GM12873 (cell line): Measurements from ENCODE around the gene RUNX2.

Experiments used
- TF ChIP-seq, protein P1 (sequence below): IDR thresholded peaks from 2 replicates; pipeline ENCODE4 v1.5.1; 2012; ENCODE audit warnings: low read depth, mild to moderate bottlenecking, moderate library complexity, low read length, control low read depth; ENCODE audit not compliant: insufficient read depth; ENCODE audit errors: missing control alignments

RUNX2 gene

DNA sequence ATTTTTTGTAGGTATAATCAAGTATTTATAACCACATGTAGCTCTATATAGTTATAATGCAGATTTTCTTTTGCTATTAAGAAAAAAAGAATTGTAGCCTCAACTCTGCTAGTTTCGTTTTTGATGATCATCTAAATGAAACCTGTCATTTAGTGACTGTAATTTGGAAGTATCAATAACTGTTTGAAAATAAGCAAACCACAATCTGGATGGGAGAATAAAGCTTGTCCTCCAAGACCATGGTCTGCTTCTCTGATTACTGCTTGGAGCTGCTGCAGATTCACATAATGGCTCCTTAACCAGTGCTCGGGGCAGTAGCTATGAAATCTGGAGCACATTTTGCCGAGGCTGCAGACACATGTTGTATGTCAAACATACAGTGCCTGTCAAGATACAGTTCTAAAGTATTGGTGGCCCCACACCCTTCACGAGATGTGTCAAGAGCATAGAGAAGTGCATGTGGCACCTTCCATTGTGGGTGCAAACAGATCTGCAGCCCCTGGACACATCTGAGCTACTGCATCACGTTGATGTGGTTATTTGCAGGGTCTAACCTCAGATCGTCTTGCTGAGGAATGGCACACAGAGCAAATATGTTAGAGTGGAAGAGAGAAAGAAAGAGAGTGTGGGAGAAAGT lies 305.3 kb downstream of the RUNX2 start:
- TF ChIP-seq, protein P1, sequence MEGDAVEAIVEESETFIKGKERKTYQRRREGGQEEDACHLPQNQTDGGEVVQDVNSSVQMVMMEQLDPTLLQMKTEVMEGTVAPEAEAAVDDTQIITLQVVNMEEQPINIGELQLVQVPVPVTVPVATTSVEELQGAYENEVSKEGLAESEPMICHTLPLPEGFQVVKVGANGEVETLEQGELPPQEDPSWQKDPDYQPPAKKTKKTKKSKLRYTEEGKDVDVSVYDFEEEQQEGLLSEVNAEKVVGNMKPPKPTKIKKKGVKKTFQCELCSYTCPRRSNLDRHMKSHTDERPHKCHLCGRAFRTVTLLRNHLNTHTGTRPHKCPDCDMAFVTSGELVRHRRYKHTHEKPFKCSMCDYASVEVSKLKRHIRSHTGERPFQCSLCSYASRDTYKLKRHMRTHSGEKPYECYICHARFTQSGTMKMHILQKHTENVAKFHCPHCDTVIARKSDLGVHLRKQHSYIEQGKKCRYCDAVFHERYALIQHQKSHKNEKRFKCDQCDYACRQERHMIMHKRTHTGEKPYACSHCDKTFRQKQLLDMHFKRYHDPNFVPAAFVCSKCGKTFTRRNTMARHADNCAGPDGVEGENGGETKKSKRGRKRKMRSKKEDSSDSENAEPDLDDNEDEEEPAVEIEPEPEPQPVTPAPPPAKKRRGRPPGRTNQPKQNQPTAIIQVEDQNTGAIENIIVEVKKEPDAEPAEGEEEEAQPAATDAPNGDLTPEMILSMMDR: no peak

DNA sequence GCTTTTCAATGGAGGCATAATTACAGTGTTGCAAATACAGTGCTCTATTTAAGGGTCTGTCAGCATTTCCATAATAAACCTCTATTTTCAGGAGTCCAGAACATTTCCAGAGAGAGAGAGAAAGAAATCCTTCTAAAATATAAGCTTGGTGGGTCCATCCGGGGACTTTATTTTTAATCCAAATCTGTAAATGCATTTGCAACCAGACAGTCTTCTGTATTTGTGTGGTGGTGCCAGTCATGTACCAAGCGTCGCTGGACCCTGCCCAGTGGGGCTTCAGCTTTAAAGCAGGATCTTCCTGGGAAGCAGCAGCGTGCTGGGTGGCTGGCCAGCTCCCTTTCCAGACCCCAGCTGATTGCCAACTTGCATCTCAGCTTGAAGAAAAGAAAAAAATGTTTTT lies 306.1 kb downstream of the RUNX2 start:
- TF ChIP-seq, protein P1: no peak

DNA sequence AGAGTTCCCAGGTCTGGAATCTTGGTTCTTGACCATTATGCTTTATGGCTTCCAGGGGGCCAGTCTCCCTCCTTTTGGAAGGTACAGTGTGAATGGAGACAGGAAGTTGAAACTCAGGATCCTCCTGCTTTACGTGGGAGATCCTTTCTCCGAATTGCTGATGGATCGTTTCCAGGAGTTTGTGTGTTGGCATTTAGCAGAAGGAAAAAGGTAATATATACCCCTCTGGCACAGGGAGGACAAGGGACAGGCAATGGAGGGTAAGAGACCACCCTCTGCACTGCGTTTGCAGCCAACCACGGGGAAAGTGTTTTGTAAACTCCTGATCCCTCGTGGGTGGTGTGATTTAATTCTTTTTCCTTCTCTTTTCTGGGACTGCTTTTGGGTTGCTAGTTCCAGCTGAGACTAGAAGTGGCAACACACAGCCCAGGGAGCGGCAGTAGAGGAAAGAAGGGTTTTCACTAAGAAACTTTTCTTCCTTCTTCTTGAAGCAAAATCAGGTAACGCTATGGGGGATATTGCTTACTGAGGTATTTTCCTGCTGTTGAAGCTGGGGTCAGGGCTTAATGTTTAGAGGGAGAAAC lies 307.2 kb downstream of the RUNX2 start:
- TF ChIP-seq, protein P1: no peak

DNA sequence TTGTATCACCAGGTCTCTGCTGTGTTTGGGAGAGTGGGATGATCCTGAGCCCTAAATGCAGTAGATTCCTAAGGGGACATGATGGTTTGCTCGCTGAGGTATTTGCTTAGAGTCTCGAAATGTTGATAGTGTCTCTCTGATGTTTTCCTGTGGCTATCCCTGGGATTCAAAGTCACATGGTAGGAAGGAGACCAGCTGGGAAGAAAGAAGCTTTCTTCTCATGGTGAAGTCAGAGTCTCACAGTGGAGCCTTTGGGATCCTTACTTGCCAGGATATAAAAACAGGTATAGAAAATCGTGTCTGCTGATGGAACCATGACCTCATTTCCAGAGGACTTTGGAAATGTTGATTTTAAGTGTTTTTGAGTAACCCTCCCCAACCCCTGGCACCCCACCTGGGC lies 308.9 kb downstream of the RUNX2 start:
- TF ChIP-seq, protein P1: no peak

DNA sequence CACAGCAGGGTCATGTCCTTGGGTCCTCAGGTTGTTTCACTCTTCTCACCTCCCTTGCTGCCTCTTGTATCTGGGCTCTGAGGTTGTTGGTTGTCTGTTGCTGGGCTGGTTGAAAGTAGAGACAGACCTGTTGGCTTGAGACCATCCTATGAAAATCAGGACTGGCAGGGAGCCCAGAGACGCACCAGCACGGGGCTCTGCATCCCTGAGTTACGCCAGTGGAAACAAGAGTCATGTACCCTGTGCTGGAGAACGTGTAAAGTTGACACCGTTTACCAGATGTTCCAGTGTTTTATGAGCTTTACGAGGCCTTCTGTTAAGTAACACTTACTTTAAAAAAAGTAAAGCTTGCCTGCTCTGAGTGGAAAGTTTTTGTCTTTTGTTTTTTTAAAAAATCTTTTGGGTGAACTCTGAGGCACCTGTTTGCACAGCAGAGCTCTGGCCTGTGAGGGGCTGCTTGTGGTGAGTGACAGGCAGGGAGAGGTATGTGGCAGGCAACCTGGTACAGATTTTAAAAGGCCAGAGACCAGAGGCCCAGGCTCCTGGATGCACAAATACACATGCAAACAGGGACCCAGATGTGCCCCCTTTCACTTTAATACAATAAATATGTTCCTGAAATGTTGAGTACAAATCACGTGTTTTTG lies 309.6 kb downstream of the RUNX2 start:
- TF ChIP-seq, protein P1: no peak

DNA sequence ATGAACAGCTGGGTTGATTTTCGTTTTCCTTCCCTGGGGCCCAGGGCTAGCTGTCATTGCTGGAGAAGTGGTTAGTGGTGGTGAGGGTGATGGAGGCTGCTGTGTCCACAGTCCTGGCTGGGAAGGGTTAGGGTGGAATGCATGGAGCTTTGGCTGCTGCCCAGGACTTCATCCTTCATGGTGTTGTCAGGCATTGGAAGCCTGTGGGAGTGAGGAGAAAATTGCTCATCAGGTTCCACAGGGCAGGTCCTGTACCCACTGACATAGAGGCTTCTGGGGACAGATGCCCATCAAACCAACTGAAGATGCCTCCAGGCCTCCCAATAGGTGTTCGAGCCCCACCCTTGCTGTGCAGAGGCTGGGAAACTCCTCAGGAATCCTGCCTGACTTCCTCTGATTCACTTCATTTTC lies 312.0 kb downstream of the RUNX2 start:
- TF ChIP-seq, protein P1: no peak

DNA sequence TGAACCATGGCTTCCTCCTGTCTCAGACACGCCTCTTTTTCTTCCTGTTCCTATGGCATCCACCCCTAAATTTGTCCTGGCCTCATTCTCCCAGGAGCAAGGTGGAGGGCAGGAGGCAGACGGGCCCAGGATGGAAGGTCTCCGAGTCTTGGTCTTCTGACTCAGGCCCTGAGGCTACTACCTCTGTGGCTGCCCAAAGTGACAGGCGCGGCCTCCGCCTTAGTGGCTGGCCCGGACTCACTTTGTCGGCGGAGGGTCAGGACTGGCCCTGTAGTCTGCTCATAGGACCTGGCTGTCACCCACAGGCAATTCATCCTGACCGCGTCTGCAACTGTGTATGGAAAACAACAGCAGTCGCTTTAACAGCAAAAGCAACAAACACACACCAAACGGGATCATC lies 312.7 kb downstream of the RUNX2 start:
- TF ChIP-seq, protein P1: no peak
